ENCODE measurements around the gene POLR2E. TPM values are rescaled to one million over a fixed set of nuclear protein-coding genes. Genes with fewer than 3 reads are reported as not detected.

POLR2E gene
- total and polyA plus RNA-seq, 2 experiments from 2014 or later: 257 to 286 TPM

DNA sequence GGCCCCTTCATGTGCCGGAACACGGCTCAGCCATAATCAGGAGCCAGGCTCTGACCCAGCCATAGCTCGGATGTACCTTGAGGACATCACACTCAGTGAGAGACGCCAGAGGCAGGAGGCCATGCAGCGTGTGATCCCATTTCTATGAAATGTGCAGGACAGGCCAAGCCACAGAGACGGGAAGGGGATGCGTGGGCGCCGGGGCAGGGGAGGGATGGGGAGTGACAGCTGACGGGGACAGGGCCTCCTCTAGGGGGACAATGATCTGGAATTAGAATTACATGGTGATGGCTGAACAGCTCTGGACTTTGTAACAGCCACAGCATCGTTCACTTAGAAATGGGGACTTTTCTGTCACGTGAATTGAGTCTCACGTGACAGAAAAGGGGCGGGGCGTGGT, 44.0 kb upstream of the POLR2E start:
- TF ChIP-seq POLR2AphosphoS5 (IDR thresholded peaks at IDR 0.05; ENCODE audit: low read depth): no peak
- no peak for TF ChIP-seq STAT1 (IDR thresholded peaks at IDR 0.05; ENCODE audit: unreplicated experiment)
- TF ChIP-seq, protein P1, sequence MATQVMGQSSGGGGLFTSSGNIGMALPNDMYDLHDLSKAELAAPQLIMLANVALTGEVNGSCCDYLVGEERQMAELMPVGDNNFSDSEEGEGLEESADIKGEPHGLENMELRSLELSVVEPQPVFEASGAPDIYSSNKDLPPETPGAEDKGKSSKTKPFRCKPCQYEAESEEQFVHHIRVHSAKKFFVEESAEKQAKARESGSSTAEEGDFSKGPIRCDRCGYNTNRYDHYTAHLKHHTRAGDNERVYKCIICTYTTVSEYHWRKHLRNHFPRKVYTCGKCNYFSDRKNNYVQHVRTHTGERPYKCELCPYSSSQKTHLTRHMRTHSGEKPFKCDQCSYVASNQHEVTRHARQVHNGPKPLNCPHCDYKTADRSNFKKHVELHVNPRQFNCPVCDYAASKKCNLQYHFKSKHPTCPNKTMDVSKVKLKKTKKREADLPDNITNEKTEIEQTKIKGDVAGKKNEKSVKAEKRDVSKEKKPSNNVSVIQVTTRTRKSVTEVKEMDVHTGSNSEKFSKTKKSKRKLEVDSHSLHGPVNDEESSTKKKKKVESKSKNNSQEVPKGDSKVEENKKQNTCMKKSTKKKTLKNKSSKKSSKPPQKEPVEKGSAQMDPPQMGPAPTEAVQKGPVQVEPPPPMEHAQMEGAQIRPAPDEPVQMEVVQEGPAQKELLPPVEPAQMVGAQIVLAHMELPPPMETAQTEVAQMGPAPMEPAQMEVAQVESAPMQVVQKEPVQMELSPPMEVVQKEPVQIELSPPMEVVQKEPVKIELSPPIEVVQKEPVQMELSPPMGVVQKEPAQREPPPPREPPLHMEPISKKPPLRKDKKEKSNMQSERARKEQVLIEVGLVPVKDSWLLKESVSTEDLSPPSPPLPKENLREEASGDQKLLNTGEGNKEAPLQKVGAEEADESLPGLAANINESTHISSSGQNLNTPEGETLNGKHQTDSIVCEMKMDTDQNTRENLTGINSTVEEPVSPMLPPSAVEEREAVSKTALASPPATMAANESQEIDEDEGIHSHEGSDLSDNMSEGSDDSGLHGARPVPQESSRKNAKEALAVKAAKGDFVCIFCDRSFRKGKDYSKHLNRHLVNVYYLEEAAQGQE (IDR thresholded peaks at IDR 0.05; ENCODE audit: unreplicated experiment): no peak
- TF ChIP-seq JUNB (IDR thresholded peaks at IDR 0.05; ENCODE audit: unreplicated experiment): no peak
- TF ChIP-seq, protein P2, sequence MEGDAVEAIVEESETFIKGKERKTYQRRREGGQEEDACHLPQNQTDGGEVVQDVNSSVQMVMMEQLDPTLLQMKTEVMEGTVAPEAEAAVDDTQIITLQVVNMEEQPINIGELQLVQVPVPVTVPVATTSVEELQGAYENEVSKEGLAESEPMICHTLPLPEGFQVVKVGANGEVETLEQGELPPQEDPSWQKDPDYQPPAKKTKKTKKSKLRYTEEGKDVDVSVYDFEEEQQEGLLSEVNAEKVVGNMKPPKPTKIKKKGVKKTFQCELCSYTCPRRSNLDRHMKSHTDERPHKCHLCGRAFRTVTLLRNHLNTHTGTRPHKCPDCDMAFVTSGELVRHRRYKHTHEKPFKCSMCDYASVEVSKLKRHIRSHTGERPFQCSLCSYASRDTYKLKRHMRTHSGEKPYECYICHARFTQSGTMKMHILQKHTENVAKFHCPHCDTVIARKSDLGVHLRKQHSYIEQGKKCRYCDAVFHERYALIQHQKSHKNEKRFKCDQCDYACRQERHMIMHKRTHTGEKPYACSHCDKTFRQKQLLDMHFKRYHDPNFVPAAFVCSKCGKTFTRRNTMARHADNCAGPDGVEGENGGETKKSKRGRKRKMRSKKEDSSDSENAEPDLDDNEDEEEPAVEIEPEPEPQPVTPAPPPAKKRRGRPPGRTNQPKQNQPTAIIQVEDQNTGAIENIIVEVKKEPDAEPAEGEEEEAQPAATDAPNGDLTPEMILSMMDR (conservative IDR thresholded peaks at IDR 0.05; ENCODE audit: low read depth in 2 of 2): no peak
- TF ChIP-seq EZH2 (IDR thresholded peaks at IDR 0.05; ENCODE audit: low read depth, unreplicated experiment): no peak
- TF ChIP-seq, protein P3, sequence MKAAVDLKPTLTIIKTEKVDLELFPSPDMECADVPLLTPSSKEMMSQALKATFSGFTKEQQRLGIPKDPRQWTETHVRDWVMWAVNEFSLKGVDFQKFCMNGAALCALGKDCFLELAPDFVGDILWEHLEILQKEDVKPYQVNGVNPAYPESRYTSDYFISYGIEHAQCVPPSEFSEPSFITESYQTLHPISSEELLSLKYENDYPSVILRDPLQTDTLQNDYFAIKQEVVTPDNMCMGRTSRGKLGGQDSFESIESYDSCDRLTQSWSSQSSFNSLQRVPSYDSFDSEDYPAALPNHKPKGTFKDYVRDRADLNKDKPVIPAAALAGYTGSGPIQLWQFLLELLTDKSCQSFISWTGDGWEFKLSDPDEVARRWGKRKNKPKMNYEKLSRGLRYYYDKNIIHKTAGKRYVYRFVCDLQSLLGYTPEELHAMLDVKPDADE (IDR thresholded peaks at IDR 0.05): no peak
- no peak for TF ChIP-seq NANOG (IDR thresholded peaks at IDR 0.05; ENCODE audit: borderline replicate concordance)
- TF ChIP-seq, protein P4, sequence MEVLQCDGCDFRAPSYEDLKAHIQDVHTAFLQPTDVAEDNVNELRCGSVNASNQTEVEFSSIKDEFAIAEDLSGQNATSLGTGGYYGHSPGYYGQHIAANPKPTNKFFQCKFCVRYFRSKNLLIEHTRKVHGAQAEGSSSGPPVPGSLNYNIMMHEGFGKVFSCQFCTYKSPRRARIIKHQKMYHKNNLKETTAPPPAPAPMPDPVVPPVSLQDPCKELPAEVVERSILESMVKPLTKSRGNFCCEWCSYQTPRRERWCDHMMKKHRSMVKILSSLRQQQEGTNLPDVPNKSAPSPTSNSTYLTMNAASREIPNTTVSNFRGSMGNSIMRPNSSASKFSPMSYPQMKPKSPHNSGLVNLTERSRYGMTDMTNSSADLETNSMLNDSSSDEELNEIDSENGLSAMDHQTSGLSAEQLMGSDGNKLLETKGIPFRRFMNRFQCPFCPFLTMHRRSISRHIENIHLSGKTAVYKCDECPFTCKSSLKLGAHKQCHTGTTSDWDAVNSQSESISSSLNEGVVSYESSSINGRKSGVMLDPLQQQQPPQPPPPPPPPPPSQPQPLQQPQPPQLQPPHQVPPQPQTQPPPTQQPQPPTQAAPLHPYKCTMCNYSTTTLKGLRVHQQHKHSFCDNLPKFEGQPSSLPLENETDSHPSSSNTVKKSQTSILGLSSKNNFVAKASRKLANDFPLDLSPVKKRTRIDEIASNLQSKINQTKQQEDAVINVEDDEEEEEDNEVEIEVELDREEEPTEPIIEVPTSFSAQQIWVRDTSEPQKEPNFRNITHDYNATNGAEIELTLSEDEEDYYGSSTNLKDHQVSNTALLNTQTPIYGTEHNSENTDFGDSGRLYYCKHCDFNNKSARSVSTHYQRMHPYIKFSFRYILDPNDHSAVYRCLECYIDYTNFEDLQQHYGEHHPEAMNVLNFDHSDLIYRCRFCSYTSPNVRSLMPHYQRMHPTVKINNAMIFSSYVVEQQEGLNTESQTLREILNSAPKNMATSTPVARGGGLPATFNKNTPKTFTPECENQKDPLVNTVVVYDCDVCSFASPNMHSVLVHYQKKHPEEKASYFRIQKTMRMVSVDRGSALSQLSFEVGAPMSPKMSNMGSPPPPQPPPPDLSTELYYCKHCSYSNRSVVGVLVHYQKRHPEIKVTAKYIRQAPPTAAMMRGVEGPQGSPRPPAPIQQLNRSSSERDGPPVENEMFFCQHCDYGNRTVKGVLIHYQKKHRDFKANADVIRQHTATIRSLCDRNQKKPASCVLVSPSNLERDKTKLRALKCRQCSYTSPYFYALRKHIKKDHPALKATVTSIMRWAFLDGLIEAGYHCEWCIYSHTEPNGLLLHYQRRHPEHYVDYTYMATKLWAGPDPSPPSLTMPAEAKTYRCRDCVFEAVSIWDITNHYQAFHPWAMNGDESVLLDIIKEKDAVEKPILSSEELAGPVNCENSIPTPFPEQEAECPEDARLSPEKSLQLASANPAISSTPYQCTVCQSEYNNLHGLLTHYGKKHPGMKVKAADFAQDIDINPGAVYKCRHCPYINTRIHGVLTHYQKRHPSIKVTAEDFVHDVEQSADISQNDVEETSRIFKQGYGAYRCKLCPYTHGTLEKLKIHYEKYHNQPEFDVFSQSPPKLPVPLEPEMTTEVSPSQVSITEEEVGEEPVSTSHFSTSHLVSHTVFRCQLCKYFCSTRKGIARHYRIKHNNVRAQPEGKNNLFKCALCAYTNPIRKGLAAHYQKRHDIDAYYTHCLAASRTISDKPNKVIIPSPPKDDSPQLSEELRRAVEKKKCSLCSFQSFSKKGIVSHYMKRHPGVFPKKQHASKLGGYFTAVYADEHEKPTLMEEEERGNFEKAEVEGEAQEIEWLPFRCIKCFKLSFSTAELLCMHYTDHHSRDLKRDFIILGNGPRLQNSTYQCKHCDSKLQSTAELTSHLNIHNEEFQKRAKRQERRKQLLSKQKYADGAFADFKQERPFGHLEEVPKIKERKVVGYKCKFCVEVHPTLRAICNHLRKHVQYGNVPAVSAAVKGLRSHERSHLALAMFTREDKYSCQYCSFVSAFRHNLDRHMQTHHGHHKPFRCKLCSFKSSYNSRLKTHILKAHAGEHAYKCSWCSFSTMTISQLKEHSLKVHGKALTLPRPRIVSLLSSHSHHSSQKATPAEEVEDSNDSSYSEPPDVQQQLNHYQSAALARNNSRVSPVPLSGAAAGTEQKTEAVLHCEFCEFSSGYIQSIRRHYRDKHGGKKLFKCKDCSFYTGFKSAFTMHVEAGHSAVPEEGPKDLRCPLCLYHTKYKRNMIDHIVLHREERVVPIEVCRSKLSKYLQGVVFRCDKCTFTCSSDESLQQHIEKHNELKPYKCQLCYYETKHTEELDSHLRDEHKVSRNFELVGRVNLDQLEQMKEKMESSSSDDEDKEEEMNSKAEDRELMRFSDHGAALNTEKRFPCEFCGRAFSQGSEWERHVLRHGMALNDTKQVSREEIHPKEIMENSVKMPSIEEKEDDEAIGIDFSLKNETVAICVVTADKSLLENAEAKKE (CRISPR knock-in tag; IDR thresholded peaks at IDR 0.05): no peak
- no peak for TF ChIP-seq ZNF331 (CRISPR knock-in tag; IDR thresholded peaks at IDR 0.05; ENCODE audit: low read depth)
- H3K27me3 ChIP-seq (ENCODE audit: insufficient read depth): no peaks in the 10 kb centered on the region
- peaks cover 3% of the 10 kb centered on the region; the same call in 1 of the 2 replicates for H3K36me3 ChIP-seq (ENCODE audit: insufficient read depth)
- H3K4me3 ChIP-seq: no peak overlapping the region
- Mint-ChIP-seq H3K27ac (no peak overlapping the region), H3K9me3 (no peaks in the 10 kb centered on the region), H3K4me1 (peaks cover 6% of the 10 kb centered on the region), H3K27me3 (ENCODE audit: insufficient read depth, low read depth, poor library complexity) (peaks cover 16% of the 10 kb centered on the region), H3K36me3 (ENCODE audit: low read depth) (peaks cover 24% of the 10 kb centered on the region), H3K4me3 (no peak overlapping the region)
- H3K4me1 ChIP-seq (ENCODE audit: insufficient read depth): no peaks in the 10 kb centered on the region
- H3K79me2 ChIP-seq (replicated peaks; ENCODE audit: insufficient read depth): no peaks in the 10 kb centered on the region
- no peaks in the 10 kb centered on the region for H3K9me2 ChIP-seq (ENCODE audit: insufficient read depth)
- H3K27ac ChIP-seq (ENCODE audit: low read depth): no peak overlapping the region
- no peak overlapping the region for H3K4me2 ChIP-seq
- no peak for ATAC-seq
- DNase-seq (ENCODE audit: low spot score): no peak
- H2AFZ ChIP-seq: no peak overlapping the region
- H4K20me1 ChIP-seq (replicated peaks; ENCODE audit: insufficient read depth): peaks cover 4% of the 10 kb centered on the region; the same call in 1 of the 2 replicates
- no peaks in the 10 kb centered on the region; the same call in 1 of the 2 replicates for H3F3A ChIP-seq (replicated peaks; ENCODE audit: low read depth)
